Measurements from ENCODE around the gene FOXO4. TPM values are rescaled to one million over a fixed set of nuclear protein-coding genes. Genes with fewer than 3 reads are reported as not detected.

Gene FOXO4
- total RNA-seq, 1 experiment from 2014 or later: 3.7 TPM

DNA sequence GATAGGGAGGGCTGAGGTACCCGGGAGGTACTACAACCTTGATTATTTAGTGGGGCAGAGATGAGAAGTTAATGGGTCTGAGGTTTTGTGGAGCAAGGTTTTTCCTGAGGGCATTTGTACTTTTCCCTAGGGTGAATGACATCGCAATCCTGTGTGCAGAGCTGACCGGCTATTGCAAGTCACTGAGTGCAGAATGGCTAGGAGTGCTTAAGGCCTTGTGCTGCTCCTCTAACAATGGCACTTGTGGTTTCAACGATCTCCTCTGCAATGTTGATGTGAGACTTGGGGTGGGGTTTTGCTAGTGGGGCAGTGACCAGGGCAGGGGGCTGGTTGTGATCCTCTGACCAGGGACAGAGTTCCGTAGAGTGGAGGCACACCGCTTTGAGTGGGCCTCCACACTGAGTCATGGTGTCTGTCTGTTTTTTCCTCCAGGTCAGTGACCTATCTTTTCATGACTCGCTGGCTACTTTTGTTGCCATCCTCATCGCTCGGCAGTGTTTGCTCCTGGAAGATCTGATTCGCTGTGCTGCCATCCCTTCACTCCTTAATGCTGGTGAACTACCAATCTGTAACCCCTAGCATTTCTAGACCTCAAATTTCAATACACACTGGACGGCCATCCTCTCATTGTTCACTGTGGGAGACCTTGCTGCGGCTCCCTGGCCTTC lies 32.6 kb downstream of the FOXO4 start:
- DNase-seq (ENCODE audit: low spot score): no peak
- in situ Hi-C loops (cut with HindIII; ENCODE audit: low sequenced_read_pairs): no loop called here

DNA sequence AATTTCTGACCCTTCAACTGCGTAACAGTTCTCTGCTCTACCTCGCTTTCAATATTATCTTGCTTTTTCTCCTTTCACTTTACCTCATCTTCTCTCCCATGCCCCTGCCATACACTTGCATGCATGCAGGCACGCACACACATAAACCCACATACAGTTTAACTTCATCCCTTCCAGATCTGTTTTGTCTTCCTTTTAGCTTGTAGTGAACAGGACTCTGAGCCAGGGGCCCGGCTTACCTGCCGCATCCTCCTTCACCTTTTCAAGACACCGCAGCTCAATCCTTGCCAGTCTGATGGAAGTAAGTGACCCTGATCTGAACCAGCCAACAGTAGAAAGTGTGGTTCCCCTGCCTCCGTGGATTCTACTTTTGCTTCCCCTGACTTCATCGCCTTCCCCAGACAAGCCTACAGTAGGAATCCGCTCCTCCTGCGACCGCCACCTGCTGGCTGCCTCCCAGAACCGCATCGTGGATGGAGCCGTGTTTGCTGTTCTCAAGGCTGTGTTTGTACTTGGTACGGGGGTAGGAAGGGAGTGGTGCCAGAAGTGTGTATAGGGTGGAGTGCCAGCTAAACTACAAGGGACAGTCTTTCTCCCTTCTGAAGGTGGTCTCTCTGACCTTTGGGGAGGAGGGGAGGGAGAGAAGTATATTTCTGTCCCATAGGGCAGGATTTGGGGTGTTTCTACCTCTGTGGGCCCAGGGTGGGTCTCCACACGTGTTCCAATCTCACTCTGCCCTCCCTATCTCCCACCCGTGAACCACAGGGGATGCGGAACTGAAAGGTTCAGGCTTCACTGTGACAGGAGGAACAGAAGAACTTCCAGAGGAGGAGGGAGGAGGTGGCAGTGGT lies 33.5 kb downstream of the FOXO4 start:
- DNase-seq (ENCODE audit: low spot score): peak; percentile 60
- in situ Hi-C loops (cut with HindIII; ENCODE audit: low sequenced_read_pairs): no loop called here

DNA sequence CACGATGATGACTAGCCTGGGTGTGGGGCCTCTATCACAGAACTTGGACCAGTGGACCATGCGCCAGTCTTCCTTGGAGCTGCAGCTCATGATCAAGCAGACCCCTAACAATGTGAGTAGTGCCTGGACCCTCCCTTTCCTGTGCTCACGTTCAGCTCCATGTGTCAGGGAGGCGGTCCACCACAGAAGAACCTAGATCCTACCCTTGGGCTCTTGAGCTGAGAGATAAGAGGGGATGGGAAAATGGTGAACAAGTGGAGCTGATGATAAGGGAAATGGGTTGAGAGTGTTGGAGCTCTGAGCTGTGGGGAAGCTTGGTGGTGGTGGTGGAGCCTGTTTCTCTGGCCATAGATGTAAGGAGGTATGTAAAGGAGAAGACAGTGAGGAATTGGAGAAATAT lies 35.9 kb downstream of the FOXO4 start:
- in situ Hi-C loops (cut with HindIII; ENCODE audit: low sequenced_read_pairs): no loop called here
- no peak for DNase-seq (ENCODE audit: low spot score)

DNA sequence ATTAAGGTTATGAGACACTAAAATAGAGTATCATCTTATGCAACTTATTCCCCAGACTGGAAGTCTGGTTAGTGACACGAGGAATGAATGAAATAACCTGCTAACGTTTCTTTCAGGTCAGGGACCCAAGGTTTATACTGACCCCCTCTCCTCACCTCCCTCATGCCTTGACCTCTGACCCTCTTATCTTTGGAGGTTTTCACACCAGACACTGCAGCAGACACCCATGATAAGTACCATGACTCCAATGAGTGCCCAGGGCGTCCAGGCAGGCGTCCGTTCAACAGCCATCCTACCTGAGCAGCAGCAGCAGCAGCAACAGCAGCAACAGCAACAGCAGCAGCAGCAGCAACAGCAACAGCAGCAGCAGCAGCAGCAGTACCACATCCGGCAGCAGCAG lies 44.8 kb downstream of the FOXO4 start:
- in situ Hi-C loops (cut with HindIII; ENCODE audit: low sequenced_read_pairs): no loop called here
- no peak for DNase-seq (ENCODE audit: low spot score)

DNA sequence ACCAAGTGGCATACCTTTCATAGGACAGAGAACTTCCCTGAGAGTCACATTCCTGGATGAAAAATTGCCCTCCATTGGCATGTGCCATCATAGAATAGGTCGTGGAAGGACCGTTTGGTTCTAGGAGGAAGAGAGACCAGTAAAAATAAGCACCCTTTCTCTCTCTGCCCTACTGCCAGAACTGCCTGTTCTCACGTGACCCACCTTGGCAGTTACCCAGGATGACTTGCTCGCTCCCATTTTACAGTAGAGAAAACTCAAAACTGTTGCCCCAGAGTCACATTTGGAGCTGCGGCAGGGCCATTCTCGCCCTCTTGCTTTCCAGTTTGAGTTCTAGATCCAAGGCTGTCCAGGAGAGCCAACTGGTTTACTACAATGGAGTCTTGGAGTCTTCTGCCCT lies 47.9 kb downstream of the FOXO4 start:
- DNase-seq (ENCODE audit: low spot score): peak; percentile 43
- in situ Hi-C loops (cut with HindIII; ENCODE audit: low sequenced_read_pairs): no loop called here

DNA sequence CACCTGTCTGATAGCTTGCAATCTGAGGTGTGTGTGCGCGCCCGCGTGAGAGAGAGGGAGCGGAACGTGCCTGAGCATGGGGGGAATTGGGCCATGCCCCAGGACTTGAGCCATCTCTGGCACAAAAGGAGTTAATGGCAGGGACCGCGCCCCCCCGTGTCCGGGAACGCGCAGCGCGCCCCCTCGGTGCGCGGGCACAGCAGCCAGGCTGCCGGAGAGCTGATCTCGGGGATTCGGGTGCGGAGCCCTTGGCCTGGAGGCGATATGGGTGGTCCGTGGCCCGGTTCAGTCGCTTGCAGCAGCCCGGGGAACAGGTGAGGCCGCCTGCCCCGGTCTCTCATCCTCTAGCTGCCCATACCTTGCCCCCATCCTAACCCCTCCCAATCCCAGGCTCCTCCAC lies 49.0 kb downstream of the FOXO4 start, which contains the start of gene NLGN3:
Gene NLGN3, plus strand, starts transcription at position 191 of the 400 bp plus-strand sequence. CDS start 2,909 bp downstream, outside the sequence.
- DNase-seq (ENCODE audit: low spot score): peak; percentile 54
- in situ Hi-C loops (cut with HindIII; ENCODE audit: low sequenced_read_pairs): no loop called here

DNA sequence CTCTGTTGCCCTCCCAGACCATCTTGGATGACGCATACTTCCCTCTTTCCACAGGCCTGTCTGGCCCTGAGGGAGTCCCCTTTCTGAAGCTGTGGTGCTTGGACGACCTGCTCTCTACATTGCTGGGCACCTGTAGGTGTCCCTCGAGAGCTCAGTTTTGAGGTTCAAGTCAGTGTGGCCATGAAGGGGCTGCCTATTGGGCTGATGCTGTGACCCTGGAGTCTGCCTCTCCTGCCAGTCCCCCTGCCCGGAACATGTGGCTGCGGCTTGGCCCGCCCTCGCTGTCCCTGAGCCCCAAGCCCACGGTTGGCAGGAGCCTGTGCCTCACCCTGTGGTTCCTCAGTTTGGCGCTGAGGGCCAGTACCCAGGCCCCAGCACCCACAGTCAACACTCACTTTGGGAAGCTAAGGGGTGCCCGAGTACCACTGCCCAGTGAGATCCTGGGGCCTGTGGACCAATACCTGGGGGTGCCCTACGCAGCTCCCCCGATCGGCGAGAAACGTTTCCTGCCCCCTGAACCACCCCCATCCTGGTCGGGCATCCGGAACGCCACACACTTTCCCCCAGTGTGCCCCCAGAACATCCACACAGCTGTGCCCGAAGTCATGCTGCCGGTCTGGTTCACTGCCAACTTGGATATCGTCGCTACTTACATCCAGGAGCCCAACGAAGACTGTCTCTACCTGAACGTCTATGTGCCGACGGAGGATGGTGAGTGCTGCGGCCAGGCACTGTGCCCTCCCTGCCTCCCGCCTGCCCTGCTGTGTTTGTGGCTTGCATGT lies 52.0 kb downstream of the FOXO4 start:
- in situ Hi-C loops (cut with HindIII; ENCODE audit: low sequenced_read_pairs): no loop called here
- peak; percentile 72 for DNase-seq (ENCODE audit: low spot score)

DNA sequence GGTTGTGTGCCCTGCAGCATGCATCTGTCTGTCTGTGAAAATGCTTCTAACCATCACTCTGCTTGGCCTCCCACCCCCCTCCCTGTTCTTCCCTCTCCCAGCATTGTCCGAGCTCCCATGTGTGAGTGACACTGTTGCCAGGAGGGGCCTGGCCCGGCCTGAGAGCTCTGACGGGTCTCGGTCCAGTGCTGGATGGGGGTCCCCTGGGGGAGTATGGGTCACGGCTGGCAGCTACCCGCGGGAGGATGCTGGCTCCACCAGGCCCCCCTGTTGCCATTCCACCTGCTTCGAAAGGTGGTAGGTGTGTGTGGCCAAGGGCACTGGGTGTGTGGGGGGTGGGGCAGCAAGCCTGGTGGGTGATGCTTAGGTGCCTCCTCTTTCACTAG lies 52.6 kb downstream of the FOXO4 start:
- no peak for DNase-seq (ENCODE audit: low spot score)
- in situ Hi-C loops (cut with HindIII; ENCODE audit: low sequenced_read_pairs): no loop called here

DNA sequence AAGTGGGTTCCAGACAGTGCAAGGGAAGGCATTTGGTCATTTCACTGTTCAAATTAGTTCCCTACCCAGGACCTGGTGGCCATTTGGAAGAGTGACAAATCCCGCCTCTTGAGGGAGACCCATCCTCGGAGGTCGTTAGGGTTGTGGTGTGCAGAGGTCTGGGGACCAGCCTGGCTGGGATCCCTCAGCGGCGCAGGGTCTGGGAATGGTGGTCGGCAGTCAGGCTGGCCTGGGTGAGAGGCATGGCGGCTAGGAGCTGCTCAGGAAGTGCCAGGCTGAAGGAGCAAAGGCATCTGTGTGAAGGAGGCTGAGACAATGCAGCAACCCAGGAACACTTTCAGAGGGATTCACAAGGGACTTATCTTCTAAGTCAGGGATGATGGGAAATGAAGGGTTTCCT lies 55.7 kb downstream of the FOXO4 start:
- no peak for DNase-seq (ENCODE audit: low spot score)
- in situ Hi-C loops (cut with HindIII; ENCODE audit: low sequenced_read_pairs): no loop called here

Other genes with a start within 250 kb of the FOXO4 start
- gene TEX11, start 187.1 kb upstream of the FOXO4 start, total RNA-seq (2014; rRNA removed; shearing (Covaris generic)): not detected in 2 replicates
- gene SLC7A3, start 164.8 kb upstream of the FOXO4 start, total RNA-seq (2014; rRNA removed; shearing (Covaris generic)): not detected in 2 replicates
- 86.3 and 127 TPM in 2 replicates for gene SNX12, start 27.5 kb upstream of the FOXO4 start, total RNA-seq (2014; rRNA removed; shearing (Covaris generic))
- gene CXorf65, start 10.9 kb downstream of the FOXO4 start, total RNA-seq (2014; rRNA removed; shearing (Covaris generic)): not detected in 2 replicates
- not detected in 2 replicates for gene IL2RG, start 15.7 kb downstream of the FOXO4 start, total RNA-seq (2014; rRNA removed; shearing (Covaris generic))
- gene MED12, start 22.7 kb downstream of the FOXO4 start, total RNA-seq (2014; rRNA removed; shearing (Covaris generic)): 10.8 and 17.7 TPM in 2 replicates
- gene NLGN3, start 49.0 kb downstream of the FOXO4 start, total RNA-seq (2014; rRNA removed; shearing (Covaris generic)): 0.31 TPM in 1 of 2 replicates, not detected in the other
- 0.37 TPM in 1 of 2 replicates, not detected in the other for gene GJB1, start 127.4 kb downstream of the FOXO4 start, total RNA-seq (2014; rRNA removed; shearing (Covaris generic))
- 20.9 and 30.0 TPM in 2 replicates for gene ZMYM3, start 158.3 kb downstream of the FOXO4 start, total RNA-seq (2014; rRNA removed; shearing (Covaris generic))
- 542 and 667 TPM in 2 replicates for gene NONO, start 187.8 kb downstream of the FOXO4 start, total RNA-seq (2014; rRNA removed; shearing (Covaris generic))
- gene ITGB1BP2, start 205.9 kb downstream of the FOXO4 start, total RNA-seq (2014; rRNA removed; shearing (Covaris generic)): 0.31 and 1.8 TPM in 2 replicates